Activated T-cell treated with anti-CD3 and anti-CD28 coated beads, Interleukin-2, amount 50 U/mL, for 72 hours (primary cell): ENCODE measurements around the gene MYO19. TPM values are rescaled to one million over a fixed set of nuclear protein-coding genes. Genes with fewer than 3 reads are reported as not detected.
"Not testable (repeated sequence)": the region's sequence is repeated elsewhere in the genome, so short reads cannot be mapped to it uniquely, and the experiment has no call there.

Experiments used
- ATAC-seq, 2 donors: fragments of 150-1000 bp; cut with Tn5 transposase; replicated peaks in 1 of 2; 2 replicates each; pipeline ENCODE4 v1.10.0; 2021; ENCODE audit warnings: moderate library complexity in 2 of 2, mild to moderate bottlenecking in 1 of 2
- DNase-seq, 2 donors: peaks; one replicate each; pipeline ENCODE4 v3.0.0; 2021 to 2022; ENCODE audit warnings: mixed read lengths in 1 of 2
- H3K27ac Mint-ChIP-seq: one replicate; pipeline ENCODE4 v1.8.0; 2022; ENCODE audit warnings: mild to moderate bottlenecking, moderate library complexity, mixed read lengths
- H3K27me3 Mint-ChIP-seq: one replicate; pipeline ENCODE4 v1.8.0; 2022; ENCODE audit warnings: low read depth, mixed read lengths
- H3K36me3 Mint-ChIP-seq, 2 donors: one replicate each; pipeline ENCODE4 v1.8.0; 2022; ENCODE audit warnings: mixed read lengths in 2 of 2, mild to moderate bottlenecking in 1 of 2; ENCODE audit not compliant: insufficient read depth in 2 of 2
- H3K4me1 Mint-ChIP-seq: one replicate; pipeline ENCODE4 v1.8.0; 2022; ENCODE audit warnings: low read depth, mixed read lengths
- H3K4me3 Mint-ChIP-seq, 2 donors: one replicate each; pipeline ENCODE4 v1.8.0; 2022; ENCODE audit warnings: mild to moderate bottlenecking in 2 of 2, mixed read lengths in 2 of 2, moderate library complexity in 2 of 2
- H3K9me3 Mint-ChIP-seq, 2 donors: one replicate each; pipeline ENCODE4 v1.8.0; 2022; ENCODE audit warnings: mixed read lengths in 2 of 2
- total RNA-seq, 2 donors: library from RNA; stranded (reverse); gene quantifications; one replicate each; pipeline ENCODE4 v1.2.3, GENCODE V29; 2022

The MYO19 gene
- total RNA-seq, 2 donors from 2014 or later: 101 to 118 TPM

DNA sequence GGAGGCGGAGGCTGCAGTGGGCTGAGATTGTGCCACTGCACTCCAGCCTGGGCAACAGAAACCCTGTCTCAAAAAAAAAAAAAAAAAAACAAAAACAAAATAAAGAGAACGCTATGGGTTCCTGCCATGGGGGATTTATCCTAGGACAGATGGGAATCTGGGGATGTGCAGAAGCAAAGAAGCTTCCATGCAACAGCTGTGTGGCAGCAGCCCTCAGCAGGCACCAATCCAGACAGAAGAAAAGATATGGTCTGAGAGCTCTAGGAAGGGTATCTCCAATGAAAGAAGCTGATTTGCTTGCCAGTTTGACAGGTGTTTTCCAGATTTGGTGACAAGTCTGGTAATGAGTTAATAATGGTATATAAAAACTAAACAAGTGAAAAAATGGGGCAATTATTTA lies 11.6 kb downstream of the MYO19 start:
- H3K27me3 Mint-ChIP-seq: no peaks in the 10 kb centered on the region
- H3K27ac Mint-ChIP-seq: no peak overlapping the region
- H3K4me1 Mint-ChIP-seq: peaks cover 28% of the 10 kb centered on the region
- DNase-seq (no peak), ATAC-seq (no peak)
- no peak overlapping the region for H3K4me3 Mint-ChIP-seq
- H3K36me3 Mint-ChIP-seq: peaks cover 7 to 41% of the 10 kb centered on the region in 2 donors
- H3K9me3 Mint-ChIP-seq: peaks cover 0 to 1% of the 10 kb centered on the region in 2 donors

DNA sequence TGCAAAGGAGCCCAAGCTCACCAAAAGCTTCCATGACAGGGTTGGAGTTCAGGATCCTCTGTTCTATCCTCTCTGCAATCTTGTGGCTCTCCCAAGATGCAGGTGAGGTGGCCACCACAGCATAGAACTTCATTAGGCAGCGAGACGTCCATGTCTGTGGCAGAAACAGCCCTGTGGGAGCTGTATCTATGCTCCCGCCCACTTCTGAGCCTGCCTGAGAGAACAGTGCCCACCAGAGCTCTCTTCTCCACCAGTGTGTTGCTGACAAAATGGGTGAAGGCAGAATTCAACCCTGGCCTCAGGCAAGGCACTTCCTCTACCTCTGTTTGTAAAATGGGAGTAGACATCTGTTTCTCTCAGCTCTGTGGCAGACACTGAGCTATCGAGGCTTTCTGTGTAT lies 18.8 kb downstream of the MYO19 start:
- Mint-ChIP-seq H3K4me1 (no peaks in the 10 kb centered on the region), H3K27ac (no peak overlapping the region), H3K9me3 (no peaks in the 10 kb centered on the region), H3K36me3 (peaks cover under 1 to 20% of the 10 kb centered on the region in 2 donors), H3K27me3 (no peaks in the 10 kb centered on the region), H3K4me3 (no peak overlapping the region)
- ATAC-seq: no peak
- no peak for DNase-seq

DNA sequence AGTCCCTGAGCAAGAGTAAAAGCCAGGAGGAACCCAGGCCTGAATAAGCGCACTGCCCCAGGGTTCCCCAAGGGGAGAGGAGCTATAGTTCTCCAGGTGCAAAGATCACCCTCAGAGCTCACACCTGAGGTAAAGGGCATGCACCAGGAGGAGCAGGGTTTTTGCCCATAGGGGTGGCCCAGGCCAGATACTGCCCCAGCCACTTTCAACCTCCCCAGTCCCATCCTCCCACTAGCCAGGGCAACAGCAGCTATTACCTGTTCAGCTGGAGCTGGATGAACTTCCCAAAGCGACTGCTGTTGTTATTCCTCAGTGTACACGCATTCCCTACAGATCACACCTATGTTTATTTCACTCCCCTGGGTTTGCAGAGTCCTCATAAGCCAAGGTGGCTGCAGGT lies 19.8 kb downstream of the MYO19 start:
- Mint-ChIP-seq H3K27ac (no peak overlapping the region), H3K4me1 (no peaks in the 10 kb centered on the region), H3K27me3 (no peaks in the 10 kb centered on the region), H3K4me3 (no peak overlapping the region), H3K36me3 (peaks cover 2 to 14% of the 10 kb centered on the region in 2 donors), H3K9me3 (no peaks in the 10 kb centered on the region)
- no peak for ATAC-seq
- no peak for DNase-seq

DNA sequence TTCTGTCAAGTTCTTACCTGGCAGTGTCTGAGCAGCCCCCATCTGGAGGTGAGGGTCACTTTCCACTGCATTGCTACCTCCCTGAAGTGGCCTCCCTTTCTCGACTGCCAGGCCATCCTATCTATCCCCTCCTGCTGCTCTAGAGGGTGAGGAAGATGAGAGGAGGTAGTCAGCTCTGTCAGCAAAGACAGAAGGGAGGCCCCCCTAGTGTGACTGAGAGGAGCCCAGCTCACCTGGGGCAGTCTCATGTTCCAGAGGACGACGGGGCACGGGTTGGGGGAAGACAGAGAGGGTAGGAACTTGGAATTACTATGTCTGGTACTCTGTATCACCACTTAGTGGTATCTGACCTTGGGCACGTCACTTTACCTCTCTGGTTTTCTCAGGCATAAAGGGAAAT lies 22.0 kb downstream of the MYO19 start:
- Mint-ChIP-seq H3K4me3 (no peak overlapping the region), H3K27ac (no peak overlapping the region), H3K36me3 (peaks cover 4 to 14% of the 10 kb centered on the region in 2 donors), H3K4me1 (no peaks in the 10 kb centered on the region), H3K9me3 (no peaks in the 10 kb centered on the region), H3K27me3 (no peaks in the 10 kb centered on the region)
- ATAC-seq (no peak), DNase-seq (no peak)

DNA sequence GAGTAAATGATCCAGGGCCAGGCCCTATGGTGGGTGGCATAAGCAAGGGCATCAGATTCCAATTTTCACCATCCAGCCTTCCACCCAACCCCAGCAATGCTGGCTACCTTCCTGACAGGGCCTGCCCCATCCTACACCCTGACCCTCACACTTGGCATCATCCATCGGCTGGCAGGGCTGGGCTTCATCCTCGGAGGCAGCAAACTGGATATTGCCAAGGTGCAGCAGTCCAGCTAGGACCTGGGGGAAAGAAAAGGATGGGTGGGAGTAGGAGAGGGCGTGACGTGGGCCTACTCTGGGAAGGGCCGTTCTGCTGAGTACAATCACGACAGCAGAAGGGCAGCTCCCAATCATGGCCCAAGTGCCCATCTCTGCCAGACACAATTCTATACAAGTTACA lies 23.5 kb downstream of the MYO19 start:
- Mint-ChIP-seq H3K4me1 (no peaks in the 10 kb centered on the region), H3K9me3 (no peaks in the 10 kb centered on the region), H3K27ac (no peak overlapping the region), H3K4me3 (no peak overlapping the region), H3K36me3 (peaks cover 4 to 11% of the 10 kb centered on the region in 2 donors), H3K27me3 (no peaks in the 10 kb centered on the region)
- DNase-seq (no peak), ATAC-seq (no peak)

DNA sequence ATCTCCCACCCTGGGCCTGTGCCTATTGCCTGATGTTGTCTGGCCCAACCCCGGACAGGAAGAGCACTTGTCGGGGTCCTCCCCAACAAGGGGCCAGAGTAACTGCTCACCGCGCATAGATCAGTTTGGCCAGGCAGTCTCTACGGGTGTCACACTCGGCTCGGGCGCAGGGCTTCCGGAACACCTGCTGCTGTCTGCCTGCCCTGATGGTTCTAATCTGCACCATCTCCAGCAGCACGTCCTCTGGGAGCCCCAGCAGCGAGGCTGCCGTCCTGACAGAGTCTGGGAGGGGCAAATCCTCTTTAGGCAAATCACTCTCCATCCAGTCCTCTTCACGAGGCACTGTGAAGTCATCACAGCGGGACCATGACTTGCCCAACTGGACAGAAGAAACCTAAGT lies 24.0 kb downstream of the MYO19 start:
- H3K27ac Mint-ChIP-seq: no peak overlapping the region
- no peaks in the 10 kb centered on the region for H3K9me3 Mint-ChIP-seq
- DNase-seq (no peak), ATAC-seq (no peak)
- H3K36me3 Mint-ChIP-seq: peaks cover 7 to 11% of the 10 kb centered on the region in 2 donors
- H3K4me3 Mint-ChIP-seq: no peak overlapping the region
- H3K4me1 Mint-ChIP-seq: no peaks in the 10 kb centered on the region
- no peaks in the 10 kb centered on the region for H3K27me3 Mint-ChIP-seq

DNA sequence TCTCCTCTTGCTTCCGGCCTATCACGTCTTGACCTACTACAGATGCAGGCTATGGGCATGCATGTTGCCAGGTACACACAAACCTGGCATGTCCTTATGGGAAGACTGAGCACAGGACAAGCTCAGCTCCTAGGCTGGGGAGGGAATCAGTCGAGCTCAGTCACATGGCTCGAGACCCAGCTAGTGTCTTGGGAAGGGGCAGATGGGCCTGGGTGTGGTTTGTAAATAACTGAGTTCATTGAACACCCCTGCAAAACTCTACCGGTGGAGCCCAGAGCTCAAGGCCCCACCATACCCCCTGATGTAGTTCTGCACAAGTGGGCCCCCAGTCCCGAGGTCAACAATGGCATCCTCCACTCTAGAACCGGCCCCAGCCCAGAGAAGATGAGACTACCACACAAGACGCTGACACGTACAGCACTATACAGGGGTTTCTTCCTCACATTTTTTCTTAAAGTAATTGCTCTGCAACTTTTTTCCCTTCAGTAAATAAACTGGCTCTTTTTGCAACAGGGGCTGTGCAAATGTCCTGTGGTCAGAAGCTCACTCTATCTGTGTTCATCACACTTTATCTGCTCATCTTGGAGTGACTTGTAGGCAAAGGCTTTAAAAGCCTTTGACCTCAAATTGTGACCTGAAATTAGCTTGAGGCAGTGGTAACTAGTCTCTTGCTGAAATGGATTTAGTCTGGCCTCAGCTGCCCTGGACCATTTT lies 25.2 kb downstream of the MYO19 start:
- Mint-ChIP-seq H3K27ac (no peak overlapping the region), H3K36me3 (peaks cover 10 to 11% of the 10 kb centered on the region in 2 donors), H3K4me3 (no peak overlapping the region), H3K4me1 (no peaks in the 10 kb centered on the region), H3K27me3 (no peaks in the 10 kb centered on the region), H3K9me3 (no peaks in the 10 kb centered on the region)
- DNase-seq (no peak), ATAC-seq (no peak)

DNA sequence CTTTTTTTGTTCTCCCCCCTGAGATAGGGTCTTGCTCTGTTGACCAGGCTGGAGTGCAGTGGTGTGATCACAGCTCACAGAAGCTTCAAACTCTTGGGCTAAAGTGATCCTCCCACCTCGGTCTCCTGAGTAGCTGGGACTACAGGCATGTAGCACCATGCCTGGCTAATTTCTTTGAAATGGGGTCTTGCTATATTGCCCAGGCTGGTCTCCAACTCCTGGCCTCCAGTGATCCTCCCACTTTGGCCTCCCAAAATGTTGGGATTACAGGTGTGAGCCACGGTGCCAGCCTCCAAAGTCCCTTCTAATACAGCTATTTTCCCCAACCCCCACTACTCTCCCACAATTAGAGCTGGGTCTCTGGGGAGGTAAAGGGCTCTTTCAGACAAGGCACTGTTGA lies 26.2 kb downstream of the MYO19 start:
- H3K9me3 Mint-ChIP-seq, H3K4me3 Mint-ChIP-seq, H3K27ac Mint-ChIP-seq, ATAC-seq, H3K4me1 Mint-ChIP-seq, DNase-seq, H3K27me3 Mint-ChIP-seq: not testable (repeated sequence)
- peaks cover 10 to 15% of the 10 kb centered on the region in 2 donors for H3K36me3 Mint-ChIP-seq

DNA sequence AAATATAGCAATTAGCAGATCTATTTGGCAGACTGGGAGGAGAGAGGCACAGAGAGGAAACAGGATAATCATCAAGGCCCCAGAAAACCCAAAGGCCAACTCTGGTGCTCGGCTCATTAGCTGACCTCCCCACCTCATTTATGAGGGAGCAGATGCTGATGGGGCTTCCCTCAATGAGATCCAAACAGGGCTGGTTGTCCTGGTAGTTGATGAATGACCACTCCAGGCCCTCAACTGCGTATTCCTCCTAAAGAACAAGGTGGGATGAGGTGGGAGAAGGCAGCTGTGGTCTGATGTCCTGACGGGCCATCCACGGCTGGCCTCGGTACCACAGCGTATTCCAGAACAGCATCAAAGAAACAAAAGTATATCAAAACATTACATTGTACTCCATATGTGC lies 27.4 kb downstream of the MYO19 start:
- peaks cover 11 to 17% of the 10 kb centered on the region in 2 donors for H3K36me3 Mint-ChIP-seq
- no peak overlapping the region for H3K27ac Mint-ChIP-seq
- no peak for ATAC-seq
- no peak for DNase-seq
- H3K9me3 Mint-ChIP-seq: no peaks in the 10 kb centered on the region
- no peak overlapping the region for H3K4me3 Mint-ChIP-seq
- H3K4me1 Mint-ChIP-seq: no peaks in the 10 kb centered on the region
- H3K27me3 Mint-ChIP-seq: no peaks in the 10 kb centered on the region

DNA sequence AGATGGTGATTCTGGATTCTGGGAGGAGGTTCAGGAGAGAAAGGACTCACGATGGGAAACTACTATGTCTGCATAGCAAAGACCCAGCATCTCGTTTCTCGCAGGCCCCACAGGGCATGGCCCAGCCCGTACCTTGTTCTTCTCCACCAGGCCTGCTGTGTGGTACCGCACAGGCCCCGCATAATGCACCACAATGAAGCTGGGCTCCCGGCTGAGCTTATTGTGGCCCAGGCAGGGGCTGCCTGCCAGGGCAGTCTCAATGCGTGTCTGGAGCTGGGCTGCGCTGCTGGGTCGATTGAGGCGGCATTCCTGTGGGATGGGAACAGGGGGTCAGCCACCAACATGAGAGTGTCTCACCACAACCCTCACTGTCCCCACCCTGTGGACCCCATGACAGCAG lies 27.8 kb downstream of the MYO19 start:
- DNase-seq: no peak
- H3K9me3 Mint-ChIP-seq: no peaks in the 10 kb centered on the region
- peaks cover 12 to 17% of the 10 kb centered on the region in 2 donors for H3K36me3 Mint-ChIP-seq
- ATAC-seq: no peak
- H3K27me3 Mint-ChIP-seq: no peaks in the 10 kb centered on the region
- no peak overlapping the region for H3K27ac Mint-ChIP-seq
- H3K4me1 Mint-ChIP-seq: no peaks in the 10 kb centered on the region
- no peak overlapping the region for H3K4me3 Mint-ChIP-seq

DNA sequence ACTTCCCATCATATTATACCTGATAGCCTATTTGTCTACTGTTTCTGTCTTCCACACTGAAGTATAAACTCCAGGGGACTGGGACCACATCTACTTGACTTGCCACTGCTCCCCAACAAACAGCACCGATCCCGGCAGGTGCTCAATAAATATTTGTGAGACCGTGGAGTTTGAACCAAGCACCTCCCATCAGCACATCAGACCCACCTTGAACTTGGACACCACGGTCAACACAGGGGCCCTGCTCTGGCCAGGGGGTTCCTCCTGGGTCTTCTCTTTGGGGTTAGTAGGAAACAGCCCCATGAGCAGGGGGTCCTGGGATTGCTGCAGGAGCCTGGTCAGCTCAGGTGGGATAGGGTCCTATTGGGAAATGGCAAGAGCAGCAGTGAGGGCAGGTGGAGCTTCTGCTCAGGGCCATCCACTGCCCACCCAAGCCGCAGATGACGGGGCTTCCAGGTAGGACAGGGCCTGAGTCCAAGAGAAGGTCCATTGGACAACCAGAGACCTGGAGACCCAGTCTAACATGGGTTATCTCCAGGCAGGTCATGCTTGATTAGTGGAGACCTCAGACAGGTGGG lies 28.3 kb downstream of the MYO19 start:
- Mint-ChIP-seq H3K36me3 (peaks cover 12 to 17% of the 10 kb centered on the region in 2 donors), H3K4me1 (no peaks in the 10 kb centered on the region), H3K4me3 (no peak overlapping the region), H3K27ac (no peak overlapping the region), H3K9me3 (no peaks in the 10 kb centered on the region), H3K27me3 (no peaks in the 10 kb centered on the region)
- DNase-seq: no peak
- ATAC-seq: no peak

DNA sequence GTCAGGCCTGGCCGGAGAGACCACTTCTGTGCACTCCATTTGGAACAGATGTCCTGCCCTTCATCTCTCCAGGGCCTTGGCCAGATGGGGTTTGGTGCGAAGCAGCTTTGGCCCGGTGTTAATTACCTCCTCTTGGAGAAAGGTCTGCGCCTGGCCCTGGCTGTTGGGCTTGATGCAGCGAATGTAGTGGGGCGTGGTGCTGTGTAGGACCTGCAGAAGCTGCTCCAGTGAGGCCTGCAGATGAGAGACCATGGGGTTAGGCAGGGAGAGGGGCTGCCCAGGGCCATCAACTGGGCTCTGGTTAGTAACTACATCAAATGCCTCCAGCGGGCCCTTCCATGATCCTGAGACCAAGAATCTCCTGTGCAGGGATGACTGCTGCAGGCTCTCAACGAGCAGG lies 29.5 kb downstream of the MYO19 start:
- Mint-ChIP-seq H3K9me3 (no peaks in the 10 kb centered on the region), H3K36me3 (peaks cover 9 to 15% of the 10 kb centered on the region in 2 donors), H3K27ac (no peak overlapping the region), H3K4me1 (no peaks in the 10 kb centered on the region), H3K4me3 (no peak overlapping the region), H3K27me3 (no peaks in the 10 kb centered on the region)
- ATAC-seq (no peak), DNase-seq (no peak)

DNA sequence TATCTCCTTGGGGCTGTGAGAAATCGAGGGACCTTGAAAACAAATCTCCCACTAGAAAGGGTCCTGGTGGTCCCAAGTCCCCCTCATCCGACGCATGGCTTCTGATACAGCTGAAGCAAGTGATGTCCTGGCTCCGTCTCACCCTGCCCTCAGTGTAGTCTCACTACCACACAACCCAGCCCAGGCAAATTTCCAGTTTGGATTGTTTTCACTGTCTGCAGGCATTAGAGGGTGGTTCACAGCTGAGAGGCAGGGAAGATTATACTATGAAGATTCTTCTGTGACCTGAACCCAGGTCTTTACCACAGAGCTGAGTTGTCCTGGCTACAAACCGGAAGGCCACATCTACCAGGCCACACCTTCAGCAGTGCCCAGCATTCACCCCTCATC lies 30.5 kb downstream of the MYO19 start:
- ATAC-seq: no peak
- Mint-ChIP-seq H3K9me3 (no peaks in the 10 kb centered on the region), H3K36me3 (peaks cover 9 to 11% of the 10 kb centered on the region in 2 donors), H3K27me3 (no peaks in the 10 kb centered on the region), H3K4me3 (no peak overlapping the region), H3K27ac (no peak overlapping the region), H3K4me1 (no peaks in the 10 kb centered on the region)
- no peak for DNase-seq
